ENCODE results near the gene SDK2. TPM values are rescaled to one million over a fixed set of nuclear protein-coding genes. Genes with fewer than 3 reads are reported as not detected.

SDK2 gene
- total RNA-seq, 2 donors from 2014 or later: 16.5 to 26.3 TPM

DNA sequence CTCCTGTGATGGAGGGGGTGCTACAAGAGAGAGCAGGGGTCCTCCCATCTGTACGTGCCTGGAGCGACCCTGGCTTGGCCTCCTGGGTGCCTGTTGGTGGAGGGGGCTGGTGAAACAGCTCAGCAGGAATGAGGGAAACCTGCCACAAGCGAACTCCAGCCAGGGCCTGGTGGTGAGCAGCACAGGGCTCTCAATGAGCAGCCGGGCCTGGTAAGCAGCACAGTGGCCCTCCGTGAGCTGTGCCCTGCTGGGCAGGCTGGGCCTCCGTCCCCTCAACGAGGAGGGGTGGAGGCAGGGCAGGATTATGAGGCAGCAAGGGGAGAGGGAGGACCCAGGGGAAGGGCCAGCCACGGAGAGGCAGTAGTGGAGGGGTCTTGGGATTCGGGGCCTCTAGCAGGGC is 101.9 kb downstream of the SDK2 start:
- no peak overlapping the region for H3K4me3 ChIP-seq
- TF ChIP-seq POLR2AphosphoS5 (IDR thresholded peaks at IDR 0.05) (no peak), POLR2A (IDR thresholded peaks at IDR 0.05) (no peak)
- TF ChIP-seq, protein P1, sequence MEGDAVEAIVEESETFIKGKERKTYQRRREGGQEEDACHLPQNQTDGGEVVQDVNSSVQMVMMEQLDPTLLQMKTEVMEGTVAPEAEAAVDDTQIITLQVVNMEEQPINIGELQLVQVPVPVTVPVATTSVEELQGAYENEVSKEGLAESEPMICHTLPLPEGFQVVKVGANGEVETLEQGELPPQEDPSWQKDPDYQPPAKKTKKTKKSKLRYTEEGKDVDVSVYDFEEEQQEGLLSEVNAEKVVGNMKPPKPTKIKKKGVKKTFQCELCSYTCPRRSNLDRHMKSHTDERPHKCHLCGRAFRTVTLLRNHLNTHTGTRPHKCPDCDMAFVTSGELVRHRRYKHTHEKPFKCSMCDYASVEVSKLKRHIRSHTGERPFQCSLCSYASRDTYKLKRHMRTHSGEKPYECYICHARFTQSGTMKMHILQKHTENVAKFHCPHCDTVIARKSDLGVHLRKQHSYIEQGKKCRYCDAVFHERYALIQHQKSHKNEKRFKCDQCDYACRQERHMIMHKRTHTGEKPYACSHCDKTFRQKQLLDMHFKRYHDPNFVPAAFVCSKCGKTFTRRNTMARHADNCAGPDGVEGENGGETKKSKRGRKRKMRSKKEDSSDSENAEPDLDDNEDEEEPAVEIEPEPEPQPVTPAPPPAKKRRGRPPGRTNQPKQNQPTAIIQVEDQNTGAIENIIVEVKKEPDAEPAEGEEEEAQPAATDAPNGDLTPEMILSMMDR (IDR thresholded peaks at IDR 0.05): no peak
- H3K27ac ChIP-seq: no peak overlapping the region
- H3K4me1 ChIP-seq (replicated peaks): no peaks in the 10 kb centered on the region
- intact Hi-C loops (cut with DNase I): no loop called here
- no peaks in the 10 kb centered on the region for H3K9me3 ChIP-seq
- 83% methylated on average over 9 of the region's 9 CpGs for WGBS
- no peak for DNase-seq (ENCODE audit: low spot score)
- no peaks in the 10 kb centered on the region for H3K27me3 ChIP-seq (replicated peaks; ENCODE audit: insufficient read depth)
- H3K36me3 ChIP-seq: no peaks in the 10 kb centered on the region

DNA sequence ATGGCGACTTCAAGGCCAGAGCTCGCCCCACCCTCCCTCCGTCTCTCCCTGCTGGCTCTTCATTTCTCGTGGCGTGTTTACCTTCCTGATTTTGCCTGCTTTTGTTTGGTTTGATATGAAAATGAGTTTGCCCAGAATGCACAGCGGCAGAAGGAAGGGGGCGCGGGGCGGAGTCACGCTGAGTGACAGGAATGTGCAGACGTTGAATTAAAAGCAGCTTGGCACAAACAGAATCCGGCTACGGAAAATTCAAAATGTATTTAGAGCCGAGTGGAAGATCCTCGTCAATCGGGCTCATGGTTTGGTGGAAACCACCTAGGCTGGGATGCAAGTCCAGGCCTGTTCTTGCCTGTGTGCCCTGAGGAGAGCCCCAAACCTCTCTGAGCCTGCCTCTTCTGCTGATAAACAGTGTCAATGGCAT is 102.7 kb downstream of the SDK2 start:
- H3K4me1 ChIP-seq (replicated peaks): no peaks in the 10 kb centered on the region
- no peak overlapping the region for H3K4me3 ChIP-seq
- WGBS: 70% methylated on average over 16 of the region's 16 CpGs
- TF ChIP-seq POLR2A (IDR thresholded peaks at IDR 0.05) (no peak), POLR2AphosphoS5 (IDR thresholded peaks at IDR 0.05) (no peak)
- TF ChIP-seq, protein P1 (IDR thresholded peaks at IDR 0.05): no peak
- intact Hi-C loops (cut with DNase I): no loop called here
- no peaks in the 10 kb centered on the region for H3K36me3 ChIP-seq
- no peak for DNase-seq (ENCODE audit: low spot score)
- no peaks in the 10 kb centered on the region for H3K27me3 ChIP-seq (replicated peaks; ENCODE audit: insufficient read depth)
- H3K27ac ChIP-seq: no peak overlapping the region
- no peaks in the 10 kb centered on the region for H3K9me3 ChIP-seq

DNA sequence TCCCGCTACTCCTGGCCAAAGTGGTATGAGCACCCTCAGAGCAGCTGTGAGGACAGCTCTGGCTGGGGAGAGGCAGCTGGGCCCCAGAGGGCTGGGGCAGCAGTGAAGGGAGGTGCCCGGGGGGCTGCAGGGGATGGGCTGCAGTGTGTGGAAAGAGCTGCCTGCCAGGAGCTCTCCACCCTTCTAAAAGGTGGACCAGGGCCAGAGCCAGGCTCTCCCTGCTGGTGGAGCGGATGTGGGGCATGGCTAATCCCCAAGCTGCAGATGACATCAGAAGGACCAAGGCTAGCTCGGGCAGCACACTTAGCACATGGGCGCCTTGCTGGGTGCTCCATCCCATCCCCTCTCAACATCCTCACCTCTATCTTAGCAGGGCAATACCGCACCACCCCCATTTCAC is 103.1 kb downstream of the SDK2 start:
- Histone ChIP-seq H3K36me3 (no peaks in the 10 kb centered on the region), H3K27ac (no peak overlapping the region), H3K27me3 (replicated peaks; ENCODE audit: insufficient read depth) (no peaks in the 10 kb centered on the region), H3K9me3 (no peaks in the 10 kb centered on the region), H3K4me3 (no peak overlapping the region), H3K4me1 (replicated peaks) (no peaks in the 10 kb centered on the region)
- no peak for DNase-seq (ENCODE audit: low spot score)
- intact Hi-C loops (cut with DNase I): no loop called here
- TF ChIP-seq POLR2AphosphoS5 (IDR thresholded peaks at IDR 0.05): no peak
- TF ChIP-seq, protein P1 (IDR thresholded peaks at IDR 0.05): no peak
- TF ChIP-seq POLR2A (IDR thresholded peaks at IDR 0.05): no peak
- WGBS: 80% methylated on average over 6 of the region's 6 CpGs

DNA sequence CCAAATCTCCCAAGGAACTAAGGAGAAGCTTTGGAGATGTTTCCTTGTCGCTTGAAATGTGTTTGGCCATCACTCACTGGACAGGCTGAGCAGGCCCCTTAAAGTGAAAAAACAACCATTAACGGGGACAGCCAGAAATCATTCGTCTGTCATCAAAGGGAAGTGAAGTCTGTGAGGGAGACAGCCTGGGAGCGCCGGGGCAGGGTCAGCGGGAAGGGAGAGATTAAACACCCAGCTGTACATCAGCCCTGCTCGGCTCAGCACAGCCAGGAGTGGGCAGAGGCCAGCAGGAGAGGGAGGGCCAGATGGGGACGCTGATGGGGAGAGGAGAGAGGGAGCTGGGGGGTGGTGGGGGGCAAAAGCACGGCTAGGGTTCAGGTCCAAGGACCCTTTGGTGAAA is 105.1 kb downstream of the SDK2 start:
- TF ChIP-seq POLR2AphosphoS5 (IDR thresholded peaks at IDR 0.05) (no peak), POLR2A (IDR thresholded peaks at IDR 0.05) (no peak)
- TF ChIP-seq, protein P1 (IDR thresholded peaks at IDR 0.05): no peak
- WGBS: 72% methylated on average over 9 of the region's 9 CpGs
- Histone ChIP-seq H3K27me3 (replicated peaks; ENCODE audit: insufficient read depth) (no peaks in the 10 kb centered on the region), H3K9me3 (no peaks in the 10 kb centered on the region), H3K27ac (no peak overlapping the region), H3K36me3 (no peaks in the 10 kb centered on the region), H3K4me1 (replicated peaks) (no peaks in the 10 kb centered on the region), H3K4me3 (no peak overlapping the region)
- intact Hi-C loops (cut with DNase I): no loop called here
- no peak for DNase-seq (ENCODE audit: low spot score)

DNA sequence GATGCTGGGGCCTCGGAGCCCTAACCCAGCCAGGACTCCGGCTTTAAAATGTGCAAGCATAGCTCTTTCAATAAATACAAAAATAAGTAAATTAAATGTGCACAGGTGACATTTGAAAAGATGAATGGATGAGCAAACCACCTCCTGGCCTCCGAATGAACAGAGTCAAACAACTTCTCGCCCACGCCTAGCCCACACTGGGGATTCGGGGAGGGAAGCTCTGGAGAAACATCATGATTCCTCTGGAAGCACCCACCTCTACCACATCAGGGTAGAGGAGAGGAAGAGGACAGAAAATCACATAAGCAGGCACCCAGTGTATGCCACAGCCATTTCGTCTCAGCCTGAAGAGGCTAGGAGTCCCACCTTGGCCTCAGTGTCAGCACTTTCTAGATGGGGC is 105.8 kb downstream of the SDK2 start:
- intact Hi-C loops (cut with DNase I): no loop called here
- WGBS: 97% methylated on average over 7 of the region's 7 CpGs
- H3K4me3 ChIP-seq: no peak overlapping the region
- TF ChIP-seq POLR2AphosphoS5 (IDR thresholded peaks at IDR 0.05) (no peak), POLR2A (IDR thresholded peaks at IDR 0.05) (no peak)
- TF ChIP-seq, protein P1 (IDR thresholded peaks at IDR 0.05): no peak
- no peak overlapping the region for H3K27ac ChIP-seq
- H3K27me3 ChIP-seq (replicated peaks; ENCODE audit: insufficient read depth): no peaks in the 10 kb centered on the region
- H3K36me3 ChIP-seq: no peaks in the 10 kb centered on the region
- no peak for DNase-seq (ENCODE audit: low spot score)
- H3K4me1 ChIP-seq (replicated peaks): no peaks in the 10 kb centered on the region
- H3K9me3 ChIP-seq: no peaks in the 10 kb centered on the region

Data from prostate gland (tissue), 2 donors.